Ishikawa (cell line): ENCODE data around the gene CATSPER3.

Experiments
- CEBPB ChIP-seq: IDR thresholded peaks from 2 replicates; pipeline ENCODE4 v1.6.1; 2012
- CREB1 ChIP-seq: IDR thresholded peaks from 2 replicates; pipeline ENCODE4 v1.6.1; 2012; ENCODE audit warnings: low read depth
- EGR1 ChIP-seq: IDR thresholded peaks from 2 replicates; pipeline ENCODE4 v1.6.1; 2012
- EP300 ChIP-seq: IDR thresholded peaks from 2 replicates; pipeline ENCODE4 v1.6.1; 2012; ENCODE audit warnings: borderline replicate concordance
- FOXM1 ChIP-seq: IDR thresholded peaks from 2 replicates; pipeline ENCODE4 v1.6.1; 2012; ENCODE audit warnings: low read depth, borderline replicate concordance
- NFIC ChIP-seq: IDR thresholded peaks from 2 replicates; pipeline ENCODE4 v1.6.1; 2012
- RAD21 ChIP-seq: IDR thresholded peaks from 2 replicates; pipeline ENCODE4 v1.6.1; 2012; ENCODE audit warnings: low read depth
- TAF1 ChIP-seq: IDR thresholded peaks from 2 replicates; pipeline ENCODE4 v1.6.1; 2012; ENCODE audit warnings: low read depth, mild to moderate bottlenecking
- TCF12 ChIP-seq: IDR thresholded peaks from 2 replicates; pipeline ENCODE4 v1.6.1; 2012; ENCODE audit warnings: low read depth
- TEAD4 ChIP-seq: IDR thresholded peaks from 2 replicates; pipeline ENCODE4 v1.6.1; 2012
- YY1 ChIP-seq: IDR thresholded peaks from 2 replicates; pipeline ENCODE4 v1.6.1; 2012; ENCODE audit warnings: low read depth
- ZBTB7A ChIP-seq: IDR thresholded peaks from 2 replicates; pipeline ENCODE4 v1.6.1; 2012; ENCODE audit warnings: low read depth
- TF ChIP-seq, protein P1 (sequence below): IDR thresholded peaks from 2 replicates; pipeline ENCODE4 v1.6.1; 2012; ENCODE audit warnings: low read depth, mild to moderate bottlenecking
- TF ChIP-seq, protein P2 (sequence below): IDR thresholded peaks from 2 replicates; pipeline ENCODE4 v1.6.1; 2012
- TF ChIP-seq, protein P3 (sequence below): IDR thresholded peaks from 2 replicates; pipeline ENCODE4 v1.6.1; 2012

Gene CATSPER3

DNA sequence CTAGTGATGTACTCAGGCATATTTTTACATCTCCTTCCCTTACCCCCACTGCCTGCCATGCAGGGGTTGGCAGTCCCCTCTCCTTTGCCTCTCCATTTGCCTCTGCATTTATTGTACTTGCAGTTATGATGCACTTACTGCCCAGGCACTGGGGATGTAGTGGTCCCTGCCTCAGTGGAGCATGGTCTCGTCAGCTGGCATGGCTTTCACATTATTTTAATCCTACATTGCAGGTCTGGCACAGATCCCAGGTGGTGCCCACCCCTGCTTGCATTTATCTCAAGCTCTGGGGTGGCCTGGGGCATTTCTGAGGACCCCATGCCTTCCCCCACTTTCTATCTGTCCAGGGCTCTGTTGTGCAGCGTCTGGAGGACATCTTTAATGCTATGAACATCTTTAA, 89.5 kb downstream of the CATSPER3 start:
- no peak for TF ChIP-seq CREB1
- TF ChIP-seq EGR1 = no peak
- TF ChIP-seq YY1 = no peak
- no peak for TF ChIP-seq FOXM1
- no peak for TF ChIP-seq TAF1
- TF ChIP-seq, protein P1, sequence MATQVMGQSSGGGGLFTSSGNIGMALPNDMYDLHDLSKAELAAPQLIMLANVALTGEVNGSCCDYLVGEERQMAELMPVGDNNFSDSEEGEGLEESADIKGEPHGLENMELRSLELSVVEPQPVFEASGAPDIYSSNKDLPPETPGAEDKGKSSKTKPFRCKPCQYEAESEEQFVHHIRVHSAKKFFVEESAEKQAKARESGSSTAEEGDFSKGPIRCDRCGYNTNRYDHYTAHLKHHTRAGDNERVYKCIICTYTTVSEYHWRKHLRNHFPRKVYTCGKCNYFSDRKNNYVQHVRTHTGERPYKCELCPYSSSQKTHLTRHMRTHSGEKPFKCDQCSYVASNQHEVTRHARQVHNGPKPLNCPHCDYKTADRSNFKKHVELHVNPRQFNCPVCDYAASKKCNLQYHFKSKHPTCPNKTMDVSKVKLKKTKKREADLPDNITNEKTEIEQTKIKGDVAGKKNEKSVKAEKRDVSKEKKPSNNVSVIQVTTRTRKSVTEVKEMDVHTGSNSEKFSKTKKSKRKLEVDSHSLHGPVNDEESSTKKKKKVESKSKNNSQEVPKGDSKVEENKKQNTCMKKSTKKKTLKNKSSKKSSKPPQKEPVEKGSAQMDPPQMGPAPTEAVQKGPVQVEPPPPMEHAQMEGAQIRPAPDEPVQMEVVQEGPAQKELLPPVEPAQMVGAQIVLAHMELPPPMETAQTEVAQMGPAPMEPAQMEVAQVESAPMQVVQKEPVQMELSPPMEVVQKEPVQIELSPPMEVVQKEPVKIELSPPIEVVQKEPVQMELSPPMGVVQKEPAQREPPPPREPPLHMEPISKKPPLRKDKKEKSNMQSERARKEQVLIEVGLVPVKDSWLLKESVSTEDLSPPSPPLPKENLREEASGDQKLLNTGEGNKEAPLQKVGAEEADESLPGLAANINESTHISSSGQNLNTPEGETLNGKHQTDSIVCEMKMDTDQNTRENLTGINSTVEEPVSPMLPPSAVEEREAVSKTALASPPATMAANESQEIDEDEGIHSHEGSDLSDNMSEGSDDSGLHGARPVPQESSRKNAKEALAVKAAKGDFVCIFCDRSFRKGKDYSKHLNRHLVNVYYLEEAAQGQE = no peak
- TF ChIP-seq, protein P2, sequence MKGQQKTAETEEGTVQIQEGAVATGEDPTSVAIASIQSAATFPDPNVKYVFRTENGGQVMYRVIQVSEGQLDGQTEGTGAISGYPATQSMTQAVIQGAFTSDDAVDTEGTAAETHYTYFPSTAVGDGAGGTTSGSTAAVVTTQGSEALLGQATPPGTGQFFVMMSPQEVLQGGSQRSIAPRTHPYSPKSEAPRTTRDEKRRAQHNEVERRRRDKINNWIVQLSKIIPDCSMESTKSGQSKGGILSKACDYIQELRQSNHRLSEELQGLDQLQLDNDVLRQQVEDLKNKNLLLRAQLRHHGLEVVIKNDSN = no peak
- TF ChIP-seq, protein P3, sequence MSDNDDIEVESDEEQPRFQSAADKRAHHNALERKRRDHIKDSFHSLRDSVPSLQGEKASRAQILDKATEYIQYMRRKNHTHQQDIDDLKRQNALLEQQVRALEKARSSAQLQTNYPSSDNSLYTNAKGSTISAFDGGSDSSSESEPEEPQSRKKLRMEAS = no peak
- TF ChIP-seq TCF12 = no peak
- TF ChIP-seq CEBPB = no peak
- no peak for TF ChIP-seq ZBTB7A

DNA sequence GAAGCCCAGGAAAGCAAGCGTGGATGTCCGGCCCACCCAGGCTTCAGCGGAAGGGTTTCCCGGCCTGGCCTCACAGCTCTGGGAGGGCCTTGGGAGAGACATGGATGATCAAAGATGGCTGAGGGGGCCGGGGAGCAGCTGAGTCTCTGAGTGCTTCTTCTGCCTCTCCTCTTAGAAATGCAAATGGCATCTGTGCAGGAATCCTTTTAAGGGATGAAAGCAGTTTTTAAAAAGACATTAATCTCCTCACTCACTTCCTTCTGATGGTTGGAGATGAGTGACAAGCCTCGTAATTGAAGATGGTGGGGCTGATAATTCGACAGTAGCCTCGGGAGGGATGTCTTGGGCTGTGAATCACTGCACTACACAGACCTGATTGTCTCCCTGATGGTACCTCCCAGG, 90.6 kb downstream of the CATSPER3 start:
- TF ChIP-seq, protein P3 = no peak
- TF ChIP-seq TAF1 (no peak), CREB1 (no peak), TCF12 (no peak), NFIC (no peak), FOXM1 (no peak), CEBPB (no peak), RAD21 (no peak), TEAD4 (no peak)
- TF ChIP-seq, protein P2 = no peak
- TF ChIP-seq, protein P1 = no peak

DNA sequence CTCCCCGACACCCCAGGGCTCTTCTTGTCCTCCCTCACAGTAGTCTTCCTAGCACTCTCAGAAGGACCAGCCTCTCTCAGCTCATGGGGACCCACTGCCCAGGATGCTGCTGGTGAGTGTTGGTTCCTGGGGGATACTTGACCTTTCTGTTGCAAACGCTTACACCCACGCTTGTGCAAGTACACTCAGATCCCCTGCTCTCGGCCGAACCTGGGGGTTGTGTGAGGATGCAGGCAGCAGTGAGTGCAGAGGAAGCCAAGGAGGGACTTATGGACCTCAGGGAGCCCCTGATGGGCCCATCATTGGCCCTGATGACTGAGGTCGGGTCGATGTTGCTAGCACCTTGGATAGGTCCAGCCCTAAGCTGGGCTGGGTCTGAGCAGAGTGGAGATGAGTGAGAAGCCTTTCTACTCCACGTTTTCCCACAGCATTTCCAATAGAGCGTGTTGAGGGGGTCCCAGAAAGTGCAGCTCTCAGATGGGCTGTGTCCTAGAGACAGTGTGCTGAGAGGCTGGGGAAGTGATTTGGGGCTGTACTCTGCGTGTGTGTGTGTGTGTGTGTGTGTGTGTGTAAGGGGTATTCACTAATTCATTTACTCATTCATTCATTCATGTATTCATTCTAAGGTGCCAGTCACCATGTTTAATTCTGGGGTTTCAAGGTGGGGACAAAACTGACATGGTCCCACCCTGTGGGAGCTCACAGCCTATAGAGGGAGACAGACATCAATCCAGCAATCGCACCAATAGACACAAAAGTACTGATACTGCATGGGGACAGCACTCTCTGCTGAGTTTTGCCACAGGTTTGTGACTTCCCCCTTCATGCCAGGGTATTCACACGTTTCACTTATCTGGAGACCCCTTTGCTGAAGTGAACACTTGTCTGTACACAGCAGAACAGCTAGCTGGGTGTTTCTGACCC, 91.6 kb downstream of the CATSPER3 start:
- no peak for TF ChIP-seq FOXM1
- TF ChIP-seq, protein P1 = peak; percentile 66

DNA sequence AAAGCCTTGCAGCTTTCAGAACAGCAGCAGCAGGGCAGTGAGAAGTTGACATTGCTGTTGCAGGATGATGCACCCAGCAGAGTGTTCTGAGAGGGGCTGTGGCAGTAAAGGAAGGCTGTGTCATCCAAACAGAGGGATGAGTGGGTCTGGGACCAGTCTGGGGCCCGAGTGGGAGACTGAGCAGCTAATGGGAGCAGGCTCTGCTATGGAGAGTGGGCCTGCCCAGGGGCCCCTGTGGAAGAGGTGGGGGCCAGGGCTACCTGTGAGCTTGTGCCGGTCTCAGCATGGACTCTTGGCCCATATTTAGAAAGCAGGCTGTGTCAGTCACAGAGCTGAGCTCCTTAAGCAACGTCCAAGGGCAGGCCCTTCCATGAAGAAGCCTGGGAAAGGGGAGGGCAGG, 92.3 kb downstream of the CATSPER3 start:
- no peak for TF ChIP-seq RAD21
- no peak for TF ChIP-seq CEBPB
- no peak for TF ChIP-seq FOXM1
- TF ChIP-seq, protein P3 = no peak
- TF ChIP-seq, protein P1 = no peak
- no peak for TF ChIP-seq YY1
- TF ChIP-seq, protein P2 = no peak
- TF ChIP-seq EP300 = no peak
- no peak for TF ChIP-seq CREB1
